Aorta (tissue), 5 donors: ENCODE measurements around the gene RASL11A. TPM values are rescaled to one million over a fixed set of nuclear protein-coding genes. Genes with fewer than 3 reads are reported as not detected.
"Not testable (repeated sequence)": the region's sequence is repeated elsewhere in the genome, so short reads cannot be mapped to it uniquely, and the experiment has no call there.

Source experiments
- ATAC-seq: fragments of 200-7000 bp; cut with Tn5 transposase; one replicate; pipeline ENCODE4 v1.9.1; 2022; ENCODE audit warnings: moderate library complexity; ENCODE audit not compliant: low FRiP score
- DNase-seq, 2 donors: peaks; one replicate each; pipeline ENCODE4 v3.0.0-alpha.2; 2020
- H3K27ac ChIP-seq, 2 donors: one replicate each; pipeline ENCODE4 v1.5.1; 2013; ENCODE audit warnings: low read length in 2 of 2, mild to moderate bottlenecking in 2 of 2, moderate library complexity in 2 of 2, control low read depth in 1 of 2, inconsistent platforms in 1 of 2, low read depth in 1 of 2
- H3K27me3 ChIP-seq, 2 donors: one replicate each; pipeline ENCODE4 v1.6.1; 2013; ENCODE audit warnings: control low read depth in 1 of 2, low read length in 1 of 2, mild to moderate bottlenecking in 1 of 2, moderate library complexity in 1 of 2; ENCODE audit not compliant: insufficient read depth in 2 of 2, control insufficient read depth in 1 of 2
- H3K36me3 ChIP-seq, 2 donors: one replicate each; pipeline ENCODE4 v1.6.1; 2013; ENCODE audit warnings: control low read depth in 1 of 2, low read length in 1 of 2, mild to moderate bottlenecking in 1 of 2; ENCODE audit not compliant: insufficient read depth in 2 of 2, control insufficient read depth in 1 of 2
- H3K4me1 ChIP-seq, 2 donors: one replicate each; pipeline ENCODE4 v1.6.1; 2013; ENCODE audit warnings: low read length in 2 of 2, control low read depth in 1 of 2, mild to moderate bottlenecking in 1 of 2, moderate library complexity in 1 of 2; ENCODE audit not compliant: insufficient read depth in 2 of 2, control insufficient read depth in 1 of 2
- H3K4me3 ChIP-seq, 2 donors: one replicate each; pipeline ENCODE4 v1.5.1; 2013; ENCODE audit warnings: low read length in 2 of 2, control low read depth in 1 of 2, mild to moderate bottlenecking in 1 of 2
- H3K9me3 ChIP-seq: one replicate; pipeline ENCODE4 v1.6.1; 2013; ENCODE audit warnings: mild to moderate bottlenecking, low read length; ENCODE audit not compliant: control insufficient read depth
- WGBS, 2 donors: extraction: QIAGEN DNeasy Blood & Tissue Kit; methylation state at CpG; one replicate each; pipeline ENCODE4 v1.1.7; 2013; 5-methylcytosine and 5-hydroxymethylcytosine counted together
- intact Hi-C, 2 donors: fragments of 100-400 bp; cut with DNase I; formaldehyde crosslinking; loops; one replicate each; pipeline versions ENCODE4 v1.14.2 to v1.15.0; 2022
- polyA plus RNA-seq, 2 donors: library from polyadenylated mRNA; stranded (reverse); fragments of 200-250 nt; gene quantifications; one replicate each; pipeline ENCODE4 v1.2.3, GENCODE V29; 2013
- total RNA-seq, 2 donors: library from RNA; stranded (reverse); fragmentation: NEBNext Ultra II Directional; extraction: Animal tissue kit (Norgen Biotek cat#: 25700); gene quantifications; one replicate each; pipeline ENCODE4 v1.2.1, GENCODE V29; 2021
- donor health status: healthy with polysubstance abuse.
- donor health status: Bipolar disorder and iron deficiency.
- donor health status: DM: no; HTN: no; CAD: no.
- donor health status: DM: no; HTN: no; CAD: no.
- donor health status: DM: yes; HTN: yes; CAD: no.

RASL11A gene
- total and polyA plus RNA-seq, 4 donors = 40.5 to 90.9 (median 56.8) TPM

DNA sequence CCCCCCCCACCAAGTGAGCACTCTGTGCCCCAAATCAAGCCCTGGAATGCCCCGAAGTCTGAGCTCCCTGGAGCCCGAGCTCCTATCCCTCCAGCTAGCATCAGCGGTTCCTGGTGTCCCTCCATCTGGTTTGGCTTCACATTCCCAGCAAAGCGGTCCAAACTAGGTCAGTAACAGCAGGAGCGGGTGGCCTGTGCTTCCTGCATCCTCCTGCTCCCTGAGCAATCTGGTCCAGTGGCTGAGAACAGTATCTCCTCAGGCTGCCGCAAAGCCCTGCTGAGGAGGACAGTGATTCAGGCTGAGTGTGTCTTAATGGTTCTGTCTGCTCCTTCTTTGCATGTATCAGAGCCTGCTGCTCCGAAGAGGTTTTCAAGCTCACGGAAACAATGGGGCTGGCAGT, 25.9 kb downstream of the RASL11A start:
- ATAC-seq = no peak
- 86 to 93% methylated on average over 8 of the region's 8 CpGs for WGBS, 2 donors
- H3K4me3 ChIP-seq = no peak overlapping the region
- no peak overlapping the region for H3K27ac ChIP-seq
- no peaks in the 10 kb centered on the region for H3K36me3 ChIP-seq
- DNase-seq = no peak
- H3K27me3 ChIP-seq = peaks cover 0 to 1% of the 10 kb centered on the region in 2 donors
- no peaks in the 10 kb centered on the region for H3K9me3 ChIP-seq
- intact Hi-C loops = no loop called here
- H3K4me1 ChIP-seq = no peaks in the 10 kb centered on the region

- Histone ChIP-seq H3K36me3 (no peaks in the 10 kb centered on the region), H3K4me3 (no peak overlapping the region), H3K27me3 (peaks cover 0 to 1% of the 10 kb centered on the region in 2 donors), H3K4me1 (no peaks in the 10 kb centered on the region), H3K27ac (no peak overlapping the region), H3K9me3 (no peaks in the 10 kb centered on the region)
- WGBS, 2 donors = 71 to 72% methylated on average over 5 of the region's 5 CpGs
- no peak for ATAC-seq
- intact Hi-C loops = no loop called here
- no peak for DNase-seq
Observed at GRCh38 chr13:27298849-27299248, 28.2 kb downstream of the RASL11A start.

GRCh38 chr13:27300406-27300805, 29.8 kb downstream of the RASL11A start:
- H3K27ac ChIP-seq, H3K36me3 ChIP-seq, H3K4me3 ChIP-seq, H3K9me3 ChIP-seq, DNase-seq, H3K4me1 ChIP-seq, H3K27me3 ChIP-seq, ATAC-seq, intact Hi-C loops: not testable (repeated sequence)
- WGBS, 2 donors = 87 to 90% methylated on average over 7 of the region's 7 CpGs

DNA sequence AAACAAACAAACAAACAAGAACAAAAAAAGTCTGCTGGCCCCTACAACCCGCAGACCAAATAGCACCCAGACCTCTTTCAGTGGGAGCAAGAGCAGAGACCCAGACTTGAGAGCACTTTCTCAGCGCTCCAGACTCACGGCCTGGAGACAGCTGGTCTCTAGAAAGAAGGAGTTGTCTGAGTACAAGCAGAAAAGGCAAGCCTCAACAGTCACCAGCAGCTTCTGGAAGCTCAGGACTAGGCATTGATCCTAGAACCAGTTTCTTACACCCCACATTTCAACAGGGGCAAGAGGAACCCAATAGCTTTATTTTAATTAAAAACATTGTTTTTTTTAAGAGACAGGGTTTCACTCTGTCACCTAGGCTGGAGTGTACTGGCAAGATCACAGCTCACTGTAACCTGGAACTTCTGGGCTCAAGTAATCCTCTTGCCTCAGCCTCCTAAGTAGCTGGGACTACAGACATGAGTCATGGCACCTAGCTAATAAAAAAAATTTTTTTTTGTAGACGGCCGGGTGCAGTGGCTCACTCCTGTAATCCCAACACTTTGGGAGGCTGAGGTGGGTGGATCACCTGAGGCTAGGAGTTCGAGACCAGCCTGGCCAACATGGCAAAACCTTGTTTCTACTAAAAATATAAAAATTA, 30.4 kb downstream of the RASL11A start:
- no peak overlapping the region for H3K27ac ChIP-seq
- no peaks in the 10 kb centered on the region for H3K36me3 ChIP-seq
- no peak for ATAC-seq
- H3K4me1 ChIP-seq = no peaks in the 10 kb centered on the region
- peaks cover 0 to 1% of the 10 kb centered on the region in 2 donors for H3K27me3 ChIP-seq
- WGBS, 2 donors = 84 to 86% methylated on average over 6 of the region's 6 CpGs
- H3K9me3 ChIP-seq = no peaks in the 10 kb centered on the region
- H3K4me3 ChIP-seq = no peak overlapping the region
- DNase-seq = no peak
- intact Hi-C loops = no loop called here

- Histone ChIP-seq H3K9me3 (no peaks in the 10 kb centered on the region), H3K36me3 (no peaks in the 10 kb centered on the region), H3K27ac (no peak overlapping the region), H3K4me1 (no peaks in the 10 kb centered on the region), H3K4me3 (no peak overlapping the region), H3K27me3 (no peaks in the 10 kb centered on the region)
- no peak for ATAC-seq
- intact Hi-C loops = no loop called here
- DNase-seq = no peak
- WGBS, 2 donors = 71 to 87% methylated on average over 4 of the region's 4 CpGs
Observed at GRCh38 chr13:27302643-27303262, 32.1 kb downstream of the RASL11A start.

- 94 to 97% methylated on average over 4 of the region's 4 CpGs for WGBS, 2 donors
Observed at GRCh38 chr13:27304099-27304498, 33.5 kb downstream of the RASL11A start.

DNA sequence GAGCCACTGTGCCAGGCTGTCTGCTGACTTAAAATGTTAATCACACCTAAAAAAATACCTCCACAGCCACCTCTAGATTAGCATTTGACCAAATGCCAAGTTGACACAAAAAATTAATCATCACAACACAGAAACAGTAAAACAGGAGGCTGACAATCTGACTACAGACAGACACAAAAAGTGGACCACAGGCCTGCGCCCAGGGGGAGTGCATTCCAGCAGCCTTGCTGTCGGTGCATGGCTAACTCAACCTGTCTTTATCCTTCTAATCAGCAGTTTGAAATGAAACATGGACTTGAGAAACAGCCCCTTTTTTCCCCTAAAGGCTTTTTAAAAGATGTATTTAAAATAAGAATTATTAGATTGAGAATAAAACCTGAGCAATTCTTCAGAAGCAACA, 34.0 kb downstream of the RASL11A start:
- intact Hi-C loops = no loop called here
- DNase-seq (no peak), ATAC-seq (no peak)
- no peaks in the 10 kb centered on the region for H3K36me3 ChIP-seq
- H3K4me3 ChIP-seq = no peak overlapping the region
- H3K9me3 ChIP-seq = no peaks in the 10 kb centered on the region
- 61 to 63% methylated on average over 2 of the region's 2 CpGs for WGBS, 2 donors
- H3K4me1 ChIP-seq = no peaks in the 10 kb centered on the region
- H3K27me3 ChIP-seq = no peaks in the 10 kb centered on the region
- no peak overlapping the region for H3K27ac ChIP-seq

More at GRCh38 chr13:27304099-27304498, 33.5 kb downstream of the RASL11A start:
- no peaks in the 10 kb centered on the region for H3K36me3 ChIP-seq
- no peak for DNase-seq
- ATAC-seq = no peak
- H3K4me3 ChIP-seq = no peak overlapping the region
- no peaks in the 10 kb centered on the region for H3K9me3 ChIP-seq
- H3K27me3 ChIP-seq = no peaks in the 10 kb centered on the region
- intact Hi-C loops = no loop called here
- H3K4me1 ChIP-seq = no peaks in the 10 kb centered on the region
- H3K27ac ChIP-seq = no peak overlapping the region

DNA sequence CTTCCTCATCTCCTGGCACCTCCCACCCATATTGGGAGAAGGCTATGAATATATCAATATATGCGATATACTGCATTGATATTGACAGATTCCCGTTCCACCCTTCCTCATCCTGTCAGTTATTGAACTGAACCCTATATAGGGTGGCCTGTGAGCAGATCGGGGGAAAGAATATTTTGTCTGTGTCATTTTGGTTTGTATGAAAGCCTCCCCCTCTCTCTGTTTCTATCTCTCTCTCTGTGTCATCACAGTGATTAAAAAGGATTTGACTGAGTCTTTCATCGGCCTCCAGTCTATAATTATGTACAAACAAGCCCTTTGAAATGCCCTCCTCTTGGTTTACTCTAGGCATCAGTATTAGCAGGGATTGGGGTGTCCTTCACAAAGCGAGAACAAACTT, 35.7 kb downstream of the RASL11A start:
- 90 to 93% methylated on average over 5 of the region's 5 CpGs for WGBS, 2 donors
- intact Hi-C loops = no loop called here

GRCh38 chr13:27308941-27309340, 38.3 kb downstream of the RASL11A start:
- Histone ChIP-seq H3K9me3 (no peaks in the 10 kb centered on the region), H3K27me3 (no peaks in the 10 kb centered on the region), H3K27ac (no peak overlapping the region), H3K4me1 (no peaks in the 10 kb centered on the region), H3K4me3 (no peak overlapping the region), H3K36me3 (no peaks in the 10 kb centered on the region)
- DNase-seq (no peak), ATAC-seq (no peak)
- intact Hi-C loops = no loop called here
- 87 to 94% methylated on average over 19 of the region's 19 CpGs for WGBS, 2 donors

More for the DNA sequence above, 35.7 kb downstream of the RASL11A start:
- Histone ChIP-seq H3K27ac (no peak overlapping the region), H3K36me3 (no peaks in the 10 kb centered on the region), H3K27me3 (no peaks in the 10 kb centered on the region), H3K4me1 (no peaks in the 10 kb centered on the region), H3K4me3 (no peak overlapping the region), H3K9me3 (no peaks in the 10 kb centered on the region)
- DNase-seq = no peak
- ATAC-seq = no peak
